CD4-positive, alpha-beta T cell (primary cell): Measurements from ENCODE around the gene CLCN2. TPM values are rescaled to one million over a fixed set of nuclear protein-coding genes. Genes with fewer than 3 reads are reported as not detected.

Experiments
- ATAC-seq: fragments of 200-7000 bp; cut with Tn5 transposase; one replicate; pipeline ENCODE4 v1.10.0; 2022; ENCODE audit warnings: mild to moderate bottlenecking; ENCODE audit not compliant: poor library complexity
- CTCF ChIA-PET: fragments of 350-600 bp; sonication (Branson Sonifier 250); formaldehyde crosslinking; loops from one replicate; lab custom pipeline; 2021; ENCODE audit warnings: antibody characterized with exemption, inconsistent platforms; lab: Charles Lee
- POLR2A ChIA-PET: fragments of 350-600 bp; sonication (Branson Sonifier 250); formaldehyde crosslinking; loops from one replicate; lab custom pipeline; 2021; ENCODE audit warnings: antibody characterized with exemption, inconsistent platforms; lab: Charles Lee
- DNase-seq, 14 experiments: peaks; one replicate each; pipeline ENCODE4 v3.0.0-alpha.2; 2013 to 2020; ENCODE audit warnings: mixed read lengths in 2 of 14
- H3K27ac ChIP-seq, 2 donors: one replicate each; pipeline versions ENCODE4 v1.5.1 to v1.7.0; 2013; ENCODE audit warnings: low read length in 2 of 2, low read depth in 1 of 2, mild to moderate bottlenecking in 1 of 2
- H3K27me3 ChIP-seq, 2 experiments: 1 replicate in 1 of 2; 2 replicates in 1 of 2; pipeline versions ENCODE4 v1.6.1 to v1.7.0; 2013; ENCODE audit warnings: low read length in 2 of 2, control low read depth in 1 of 2, mild to moderate bottlenecking in 1 of 2, moderate library complexity in 1 of 2; ENCODE audit not compliant: insufficient read depth in 2 of 2, control insufficient read depth in 1 of 2
- H3K36me3 ChIP-seq: one replicate; pipeline ENCODE4 v1.6.1; 2013; ENCODE audit warnings: low read length, control low read depth; ENCODE audit not compliant: insufficient read depth
- H3K4me1 ChIP-seq: one replicate; pipeline ENCODE4 v1.6.1; 2013; ENCODE audit warnings: low read length, control low read depth; ENCODE audit not compliant: insufficient read depth
- H3K4me3 ChIP-seq: one replicate; pipeline ENCODE4 v1.5.1; 2013; ENCODE audit warnings: mild to moderate bottlenecking, low read length, moderate library complexity
- H3K9me3 ChIP-seq, 2 experiments: 1 replicate in 1 of 2; 2 replicates in 1 of 2; pipeline versions ENCODE4 v1.6.1 to v1.7.0; 2013; ENCODE audit warnings: low read length in 2 of 2, mild to moderate bottlenecking in 2 of 2, control low read depth in 1 of 2, moderate library complexity in 1 of 2; ENCODE audit not compliant: control insufficient read depth in 1 of 2, insufficient read depth in 1 of 2
- H3K27ac Mint-ChIP-seq: one replicate; pipeline ENCODE4 v1.8.0; 2020; ENCODE audit warnings: mixed read lengths
- H3K27me3 Mint-ChIP-seq: one replicate; pipeline ENCODE4 v1.8.0; 2021; ENCODE audit warnings: mixed read lengths
- H3K36me3 Mint-ChIP-seq: one replicate; pipeline ENCODE4 v1.8.0; 2021; ENCODE audit warnings: low read depth, mixed read lengths
- H3K4me1 Mint-ChIP-seq: one replicate; pipeline ENCODE4 v1.8.0; 2021; ENCODE audit warnings: low read depth, mixed read lengths
- H3K4me3 Mint-ChIP-seq: one replicate; pipeline ENCODE4 v1.8.0; 2020; ENCODE audit warnings: mild to moderate bottlenecking, mixed read lengths
- H3K9me3 Mint-ChIP-seq: one replicate; pipeline ENCODE4 v1.8.0; 2020; ENCODE audit warnings: mixed read lengths
- CTCF ChIP-seq: fragments of 200-600 bp; IDR thresholded peaks from one replicate; pipeline ENCODE4 v1.8.0; 2022; ENCODE audit warnings: antibody characterized with exemption, mild to moderate bottlenecking
- intact Hi-C, 2 experiments: fragments of 100-400 bp; cut with DNase I in 1 of 2; cut with micrococcal nuclease in 1 of 2; formaldehyde crosslinking; loops; one replicate each; pipeline versions ENCODE4 v1.15.1 to v1.9.0; 2023 to 2025; cut with DNase I, micrococcal nuclease
- total RNA-seq, 174 experiments: library from RNA in 2 of 174; stranded (reverse) in 2 of 174; gene quantifications; one replicate each; pipeline ENCODE4 v1.2.3 and lab custom pipeline; 2021 to 2026

Gene CLCN2
- total RNA-seq, 2 experiments from 2014 or later = 3.2 to 3.5 TPM

- Histone ChIP-seq H3K4me1 (peaks cover 47% of the 10 kb centered on the region), H3K9me3 (no peaks in the 10 kb centered on the region), H3K27me3 (no peaks in the 10 kb centered on the region), H3K27ac (peak overlapping the region; percentile 84 to 95), H3K36me3 (peaks cover 38% of the 10 kb centered on the region), H3K4me3 (peak overlapping the region; percentile 77)
- Mint-ChIP-seq H3K27me3 (no peaks in the 10 kb centered on the region), H3K9me3 (no peaks in the 10 kb centered on the region), H3K4me3 (peak overlapping the region; percentile 94), H3K4me1 (peaks cover 31% of the 10 kb centered on the region), H3K36me3 (peaks cover 44% of the 10 kb centered on the region), H3K27ac (peak overlapping the region; percentile 95)
- POLR2A ChIA-PET = interaction anchor here (0.9 to 1.4 kb wide), 7 partner anchors 10 to 501 kb away, joined by 3 to 5 read pairs (median 3); partner anchors contain the start of genes ABCF3 and EIF2B5
- ATAC-seq (no peak), DNase-seq (peak in 2 of 14 experiments; percentile 17 to 50)
- no peak for TF ChIP-seq CTCF
- CTCF ChIA-PET = no interaction called here
- intact Hi-C loops = loop anchor here in 1 of 2 experiments (5.0 kb wide), 2 partner anchors 129 to 299 kb away; partner anchors contain the start of genes ABCC5 and ABCF3
These were observed 45.3 kb downstream of the CLCN2 start for GRCh38 chr3:184315871-184316661.

DNA sequence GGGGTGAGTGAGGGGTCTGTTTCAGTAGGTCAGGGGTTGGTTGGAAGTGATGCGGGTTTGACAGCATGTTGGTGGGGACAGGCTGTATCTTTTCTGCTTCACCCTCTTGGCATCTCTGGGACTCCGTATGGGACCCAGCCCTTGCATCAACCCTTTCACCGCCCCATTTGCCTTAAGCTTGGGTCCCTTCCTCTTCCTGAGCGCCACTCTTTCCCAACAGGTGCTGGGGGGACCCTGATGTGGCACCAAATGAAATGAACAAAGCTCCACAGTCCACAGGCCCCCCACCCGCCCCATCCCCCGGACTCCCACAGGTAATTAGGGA is 45.9 kb downstream of the CLCN2 start:
- Mint-ChIP-seq H3K9me3 (no peaks in the 10 kb centered on the region), H3K4me3 (peak overlapping the region; percentile 94), H3K36me3 (peaks cover 38% of the 10 kb centered on the region), H3K27ac (peak overlapping the region; percentile 95), H3K27me3 (no peaks in the 10 kb centered on the region), H3K4me1 (peaks cover 27% of the 10 kb centered on the region)
- POLR2A ChIA-PET = interaction anchor here (0.8 to 1.4 kb wide), 7 partner anchors 10 to 502 kb away, joined by 3 to 5 read pairs (median 3); partner anchors contain the start of genes ABCF3, EIF2B5 and FAM131A
- DNase-seq (no peak), ATAC-seq (peak; percentile 11)
- peaks cover 47% of the 10 kb centered on the region for H3K4me1 ChIP-seq
- no peak for TF ChIP-seq CTCF
- H3K9me3 ChIP-seq = no peaks in the 10 kb centered on the region
- CTCF ChIA-PET = no interaction called here
- no peaks in the 10 kb centered on the region for H3K27me3 ChIP-seq
- intact Hi-C loops = loop anchor here in 1 of 2 experiments (5.0 kb wide), 2 partner anchors 128 to 298 kb away; partner anchors contain the start of genes ABCC5 and ABCF3
- peak overlapping the region; percentile 84 to 95 for H3K27ac ChIP-seq
- H3K4me3 ChIP-seq = peak overlapping the region; percentile 77
- H3K36me3 ChIP-seq = peaks cover 32% of the 10 kb centered on the region

- intact Hi-C loops = loop anchor here (1.0 to 5.0 kb wide), 4 partner anchors 16 to 298 kb away; partner anchors contain the start of genes PSMD2 (in 2 of the 2), ABCC5 (in 1 of the 2) and ABCF3 (in 1 of the 2)
- ChIA-PET POLR2A (interaction anchor here (0.8 to 1.3 kb wide), 5 partner anchors 11 to 502 kb away, joined by 3 to 4 read pairs (median 3); partner anchors contain the start of gene FAM131A), CTCF (no interaction called here)
- Mint-ChIP-seq H3K4me3 (peak overlapping the region; percentile 94), H3K9me3 (no peaks in the 10 kb centered on the region), H3K27ac (peak overlapping the region; percentile 95), H3K4me1 (peaks cover 27% of the 10 kb centered on the region), H3K27me3 (no peaks in the 10 kb centered on the region), H3K36me3 (peaks cover 34% of the 10 kb centered on the region)
- Histone ChIP-seq H3K4me3 (peak overlapping the region; percentile 77), H3K36me3 (peaks cover 27% of the 10 kb centered on the region), H3K9me3 (no peaks in the 10 kb centered on the region), H3K27ac (peak overlapping the region; percentile 84 to 95), H3K4me1 (peaks cover 43% of the 10 kb centered on the region), H3K27me3 (no peaks in the 10 kb centered on the region)
- DNase-seq (peak; percentile 37 to 87 (median 66)), ATAC-seq (peak; percentile 58)
- TF ChIP-seq CTCF = no peak
These were observed 46.5 kb downstream of the CLCN2 start for GRCh38 chr3:184314700-184315542.
